Central memory CD4-positive, alpha-beta T cell (primary cell): Measurements from ENCODE around the gene HNRNPH1.
A peak's percentile ranks its signal among the peaks of the same experiment; 100 is the strongest.

ENCODE experiments used
- DNase-seq: peaks from one replicate; pipeline ENCODE4 v3.0.0; 2022

Gene HNRNPH1

DNA sequence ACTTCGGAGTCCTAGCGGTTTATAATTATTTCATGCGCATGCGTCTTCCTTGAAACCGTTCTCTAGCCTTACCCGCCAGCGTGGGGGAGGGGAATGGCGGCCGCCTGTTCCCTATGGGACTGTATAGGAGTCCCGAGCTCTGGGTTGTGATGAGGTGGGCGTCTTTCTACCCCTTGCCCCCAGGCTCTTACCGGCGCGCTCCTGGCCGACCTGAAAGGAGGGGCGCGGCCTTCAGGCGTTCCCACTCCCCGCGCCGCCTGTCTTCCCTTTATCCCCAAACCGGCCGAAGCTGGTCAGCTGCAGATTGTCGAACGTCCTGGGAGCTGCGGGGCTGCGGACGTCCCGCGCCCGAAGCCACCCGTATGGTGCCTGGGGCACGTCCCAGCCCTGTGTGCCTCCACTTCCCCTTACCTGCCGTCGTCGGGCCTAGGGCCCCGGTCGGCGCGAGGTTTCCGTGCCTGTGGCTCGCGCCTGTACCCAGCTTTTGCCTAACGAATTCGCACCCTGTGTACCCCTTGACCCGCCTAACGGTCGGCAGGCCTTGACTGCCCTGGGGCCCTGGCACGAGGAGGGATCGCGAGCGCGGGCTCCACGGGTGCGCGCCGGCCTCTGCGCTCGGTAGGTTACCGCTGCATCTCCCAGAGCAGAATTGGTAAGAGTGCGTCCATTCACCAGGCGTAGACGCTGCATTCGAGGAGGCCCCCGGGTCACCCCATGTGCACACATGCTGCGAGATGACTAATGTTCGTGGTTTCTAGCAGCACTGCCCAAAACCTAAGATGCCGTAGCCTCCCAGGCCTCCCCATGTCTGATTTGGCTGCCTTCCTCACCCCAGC, 653 bp upstream of the HNRNPH1 start:
- DNase-seq, result peak; percentile 37

DNA sequence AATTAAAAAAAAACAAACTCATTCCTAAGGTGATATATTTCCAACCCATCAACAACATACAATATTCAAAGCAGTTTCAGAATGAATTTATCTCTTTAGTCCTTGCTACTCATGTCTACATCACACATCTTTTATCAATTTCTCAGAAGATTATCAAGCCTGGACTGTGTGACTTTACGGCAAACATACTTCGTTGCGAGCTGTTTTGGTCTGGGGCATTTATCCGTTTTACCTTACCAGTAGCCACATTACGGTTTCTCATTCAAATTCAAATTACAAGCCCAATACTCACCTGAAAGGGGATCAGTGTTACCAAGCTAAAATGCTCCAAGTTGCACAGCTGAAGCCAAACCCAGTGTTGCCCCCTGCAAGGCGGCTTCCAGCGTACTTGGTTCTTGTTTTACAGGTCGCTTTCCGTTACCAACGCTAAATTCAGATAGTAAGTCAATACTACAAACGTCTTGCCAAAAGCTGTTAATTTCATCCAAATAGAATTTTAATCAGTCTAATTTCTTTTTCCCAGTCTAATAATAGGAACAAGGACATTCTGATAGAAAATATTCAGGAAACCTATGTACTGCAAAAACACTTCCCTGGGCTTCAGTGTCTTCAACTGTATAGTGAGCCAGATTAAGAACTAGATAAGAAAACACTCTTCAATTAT, 1.8 kb downstream of the HNRNPH1 start:
- DNase-seq, result no peak

DNA sequence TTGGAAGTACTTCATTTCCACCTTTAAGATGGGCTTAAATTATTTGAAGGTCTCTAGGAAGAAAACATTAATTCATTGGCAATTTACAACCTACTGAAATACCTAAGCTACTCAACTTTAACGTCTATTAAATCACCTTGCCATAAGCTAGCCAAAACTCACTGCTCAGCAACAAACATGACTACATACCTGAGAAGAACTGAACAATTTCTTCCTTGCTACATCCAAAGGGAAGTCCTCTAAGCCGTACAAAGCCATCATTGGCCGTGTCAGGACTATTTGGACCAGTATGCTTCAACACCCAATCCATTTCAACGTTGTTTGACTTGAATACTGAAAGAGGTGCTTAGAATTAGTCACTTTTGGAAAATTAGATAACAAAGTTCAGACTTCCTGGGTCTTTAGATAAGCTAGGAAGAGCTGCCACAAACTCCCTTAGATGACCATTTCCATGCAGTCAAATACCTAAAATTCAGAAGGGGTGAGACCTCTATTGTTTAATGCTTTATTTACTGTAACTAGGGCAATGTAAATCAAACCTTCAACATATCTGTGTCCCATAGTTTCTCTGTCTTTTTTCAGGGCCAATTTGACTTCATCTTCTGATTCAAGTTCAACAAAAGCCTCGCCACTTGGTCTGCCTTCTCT, 2.6 kb downstream of the HNRNPH1 start:
- no peak for DNase-seq

DNA sequence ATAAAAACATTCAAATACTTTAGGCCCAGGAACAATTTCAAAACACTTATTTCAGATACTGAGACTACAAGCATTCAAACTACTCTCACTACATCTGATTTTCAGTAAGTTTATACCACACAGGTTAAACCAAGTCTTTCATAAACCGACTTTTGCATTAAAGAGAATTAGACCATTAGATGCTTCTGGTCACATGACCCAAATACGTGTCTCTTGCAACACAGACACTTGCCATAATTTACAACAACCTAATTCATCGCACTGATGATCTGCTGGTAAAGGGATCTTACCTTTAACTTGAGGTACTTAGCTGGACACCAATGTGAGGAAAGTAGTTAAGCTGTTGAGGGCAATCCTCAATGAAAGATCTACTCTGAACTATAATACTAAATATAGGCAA, 3.2 kb downstream of the HNRNPH1 start:
- no peak for DNase-seq

DNA sequence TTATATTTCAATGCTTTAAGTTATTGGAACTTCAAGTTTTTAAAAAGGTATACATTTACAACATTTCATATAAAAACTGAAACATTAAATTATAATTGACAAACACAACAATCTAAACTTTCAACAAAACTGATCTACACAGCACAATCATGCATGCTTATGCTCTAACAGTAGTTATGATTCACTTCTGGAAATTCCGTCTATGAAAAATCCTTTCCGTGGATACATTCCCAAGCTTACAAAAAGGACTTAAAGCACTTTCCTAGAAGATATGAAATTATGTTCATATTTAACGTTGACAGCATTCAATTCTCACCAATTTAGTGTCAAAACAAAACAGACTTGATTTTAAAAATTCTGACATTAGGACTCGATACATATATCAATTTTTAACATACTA, 3.7 kb downstream of the HNRNPH1 start:
- no peak for DNase-seq

DNA sequence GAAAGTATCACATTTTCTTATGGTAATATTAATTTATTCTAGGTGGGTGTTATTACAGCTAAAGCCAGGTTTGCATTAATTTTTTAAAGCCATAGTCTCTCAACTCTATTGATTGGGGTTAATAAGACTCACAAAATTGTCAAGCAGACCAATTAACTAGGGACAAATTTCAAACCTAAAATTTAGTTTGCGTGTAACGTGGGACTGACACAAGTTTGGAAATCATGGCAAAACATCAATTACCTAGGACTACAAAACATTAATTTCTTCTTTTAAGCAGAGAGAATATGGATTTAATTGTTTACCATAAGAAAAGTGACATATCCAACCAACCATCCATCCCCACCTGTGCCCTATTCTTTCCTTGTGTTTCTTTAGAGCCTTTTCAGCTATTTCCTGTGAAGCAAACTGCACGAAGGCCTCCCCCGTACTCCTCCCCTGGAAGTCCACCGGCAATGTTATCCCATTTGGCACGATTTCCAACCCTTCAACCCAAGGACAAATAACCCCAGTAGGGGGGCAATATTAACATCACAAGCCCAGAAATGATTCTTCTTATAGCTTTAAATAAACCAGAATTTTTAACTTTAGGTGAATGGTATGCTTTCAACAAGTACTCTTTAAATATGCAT, 4.4 kb downstream of the HNRNPH1 start:
- DNase-seq, result no peak

DNA sequence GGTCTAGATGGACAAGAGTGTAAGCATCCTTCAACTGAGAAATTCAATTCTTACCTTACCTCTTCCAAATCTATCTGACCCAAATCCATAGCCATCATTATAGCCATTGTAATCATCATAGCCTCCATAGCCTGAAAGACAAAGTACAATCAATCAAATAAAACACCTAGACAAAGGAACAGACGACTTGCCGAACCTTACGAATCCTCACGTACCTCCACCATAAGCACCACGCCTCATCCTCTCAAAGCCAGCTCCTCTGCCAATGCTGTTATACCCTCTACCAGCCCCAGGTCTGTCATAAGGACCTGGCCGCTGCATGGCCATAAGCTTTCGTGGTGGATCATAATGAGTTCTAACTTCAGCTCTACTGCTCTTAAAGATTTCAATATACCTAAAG, 5.5 kb downstream of the HNRNPH1 start:
- DNase-seq, result no peak

DNA sequence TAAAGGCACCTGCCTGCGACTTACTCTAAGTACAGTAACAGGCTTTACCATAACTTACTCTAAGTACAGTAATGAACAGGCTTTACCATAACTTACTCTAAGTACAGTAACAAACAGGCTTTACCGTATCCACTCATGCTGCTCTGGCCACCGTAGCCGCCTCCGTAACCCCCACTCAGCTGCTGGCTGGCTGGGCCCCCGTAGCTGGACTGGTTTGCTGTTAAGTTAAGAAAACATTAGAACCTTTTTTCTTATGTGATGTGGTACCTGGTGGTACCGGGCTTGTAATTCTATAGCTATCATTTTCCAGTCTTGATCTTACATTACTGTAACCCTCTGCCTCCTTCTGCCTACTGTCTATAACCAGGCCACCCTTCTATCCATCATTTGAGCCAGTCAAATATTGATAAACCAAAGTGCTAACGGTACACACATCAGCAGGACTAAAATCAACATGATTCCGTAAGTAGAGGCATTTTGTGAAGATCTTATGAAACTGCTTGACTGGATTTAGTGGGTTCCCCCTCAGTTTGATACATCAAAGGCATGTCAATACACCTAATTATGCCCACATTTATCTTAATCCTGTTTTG, 7.4 kb downstream of the HNRNPH1 start:
- DNase-seq, result no peak

DNA sequence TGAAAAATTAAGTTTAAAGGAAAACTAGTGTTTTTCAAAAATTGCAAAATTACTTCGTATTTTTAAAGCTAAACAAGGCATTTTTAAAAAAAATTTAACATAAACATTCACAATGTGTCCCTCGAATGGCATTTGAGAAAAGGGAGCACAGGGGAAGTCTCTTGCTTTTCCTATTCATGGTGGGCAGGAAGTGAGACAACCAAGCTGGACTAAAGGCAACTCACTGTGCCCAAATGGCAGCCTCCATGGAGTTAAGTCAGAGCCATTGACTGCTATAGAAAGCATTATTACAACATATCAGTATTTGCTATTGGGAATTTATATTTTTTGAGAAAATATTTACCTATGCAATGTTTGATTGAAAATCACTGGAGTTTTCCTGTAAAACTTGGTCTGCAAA, 8.3 kb downstream of the HNRNPH1 start:
- DNase-seq, result no peak

DNA sequence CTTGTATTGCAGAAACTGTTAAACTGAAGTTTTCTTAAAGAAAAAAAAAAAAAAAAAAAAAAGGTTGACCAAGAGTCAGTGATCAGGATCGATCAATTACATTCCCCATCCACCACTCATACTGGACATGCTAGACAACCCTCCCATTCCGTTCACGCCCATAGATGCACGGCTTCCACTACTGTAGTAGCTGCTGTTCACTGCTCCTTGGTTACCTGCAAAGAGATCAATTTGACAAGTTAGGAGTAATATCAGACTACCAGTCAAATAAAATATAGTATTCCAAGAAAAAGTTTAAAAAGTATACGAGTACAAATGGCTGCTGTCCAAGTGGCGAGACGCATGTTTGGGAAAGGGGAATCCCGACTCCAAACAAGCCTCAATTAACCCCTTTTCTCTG, 8.7 kb downstream of the HNRNPH1 start:
- no peak for DNase-seq

DNA sequence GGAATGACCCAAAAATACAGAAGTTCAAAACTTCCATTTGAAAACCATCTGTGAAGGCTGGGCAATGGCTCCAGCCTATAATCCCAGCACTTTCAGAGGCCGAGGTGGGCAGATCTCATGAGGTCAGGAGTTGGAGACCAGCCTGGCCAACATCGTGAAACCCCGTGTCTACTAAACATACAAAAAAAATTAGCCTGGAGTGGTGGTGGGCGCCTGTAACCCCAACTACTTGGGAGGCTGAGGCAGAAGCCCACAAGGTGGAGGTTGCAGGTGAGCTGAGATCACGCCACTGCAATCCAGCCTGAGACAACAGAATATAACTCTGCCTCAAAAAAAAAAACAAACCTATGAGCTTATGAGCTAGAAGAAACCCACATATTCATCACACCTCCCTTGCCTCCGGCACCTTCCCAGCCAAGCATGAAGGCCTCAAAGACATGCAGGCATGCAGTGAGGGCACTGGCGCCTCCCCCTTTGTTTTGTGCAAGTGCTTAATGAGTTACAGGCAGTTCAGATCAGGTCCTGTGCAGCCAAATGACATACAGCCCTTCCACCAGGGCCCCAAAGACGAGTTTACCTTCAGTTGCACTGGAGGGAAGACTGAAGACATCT, 9.9 kb downstream of the HNRNPH1 start:
- no peak for DNase-seq

DNA sequence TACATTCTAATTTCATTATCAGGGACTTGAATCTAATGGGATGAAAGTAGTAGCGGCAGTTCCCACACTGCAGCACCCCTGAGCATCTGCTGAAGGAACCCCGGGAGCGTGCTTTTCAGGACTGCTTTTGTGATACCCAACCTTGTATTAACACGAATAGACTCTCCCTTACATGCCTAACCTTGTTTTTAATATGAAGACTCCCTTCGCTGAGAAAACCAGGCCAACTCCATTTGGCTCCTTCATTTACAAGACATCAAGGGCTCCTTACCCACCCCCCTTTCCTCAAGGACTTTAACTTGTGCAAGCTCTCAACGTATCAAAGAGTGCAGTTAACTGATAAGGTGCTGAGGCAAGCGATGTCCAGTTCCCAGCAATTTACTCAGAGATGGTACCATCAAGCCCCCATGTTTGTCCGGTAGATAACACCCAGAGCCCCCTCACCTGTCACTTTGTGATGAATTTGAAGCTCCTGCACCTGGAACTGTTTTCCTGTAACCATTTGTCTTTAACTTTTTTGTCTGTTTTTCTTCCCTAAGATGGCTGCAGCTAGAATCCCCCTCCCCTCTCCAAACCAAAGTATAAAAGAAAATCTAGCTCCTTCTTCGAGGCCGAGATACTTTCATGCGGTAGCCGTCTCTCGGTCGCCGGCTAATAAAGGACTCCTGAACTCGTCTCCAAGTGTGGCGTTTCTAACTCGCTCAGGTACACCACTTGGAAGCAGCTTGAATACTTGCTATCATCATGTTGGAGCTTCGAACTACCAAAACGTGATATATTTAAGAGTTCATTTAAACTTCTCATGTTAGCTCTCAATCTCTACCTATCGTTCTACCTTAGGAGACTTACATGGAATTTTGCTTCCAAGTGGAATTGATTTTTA, 10.7 kb downstream of the HNRNPH1 start:
- DNase-seq, result no peak

DNA sequence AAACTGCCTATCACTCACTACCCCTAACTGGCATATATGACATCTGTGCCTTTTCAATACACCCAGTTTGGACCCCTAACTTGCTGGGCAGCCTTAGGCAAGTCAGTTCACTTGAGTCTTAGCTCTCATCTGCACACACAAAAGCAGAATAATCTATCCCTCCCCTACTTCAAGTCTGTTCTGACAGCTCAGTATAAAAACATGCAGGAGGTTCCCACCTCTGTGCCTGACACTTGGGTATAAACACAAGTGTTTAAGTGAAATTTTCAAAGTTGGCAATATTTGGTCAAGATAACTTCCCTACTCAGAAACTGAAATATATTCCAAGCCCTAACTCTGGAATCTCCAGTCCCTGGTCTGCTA, 12.6 kb downstream of the HNRNPH1 start:
- no peak for DNase-seq

DNA sequence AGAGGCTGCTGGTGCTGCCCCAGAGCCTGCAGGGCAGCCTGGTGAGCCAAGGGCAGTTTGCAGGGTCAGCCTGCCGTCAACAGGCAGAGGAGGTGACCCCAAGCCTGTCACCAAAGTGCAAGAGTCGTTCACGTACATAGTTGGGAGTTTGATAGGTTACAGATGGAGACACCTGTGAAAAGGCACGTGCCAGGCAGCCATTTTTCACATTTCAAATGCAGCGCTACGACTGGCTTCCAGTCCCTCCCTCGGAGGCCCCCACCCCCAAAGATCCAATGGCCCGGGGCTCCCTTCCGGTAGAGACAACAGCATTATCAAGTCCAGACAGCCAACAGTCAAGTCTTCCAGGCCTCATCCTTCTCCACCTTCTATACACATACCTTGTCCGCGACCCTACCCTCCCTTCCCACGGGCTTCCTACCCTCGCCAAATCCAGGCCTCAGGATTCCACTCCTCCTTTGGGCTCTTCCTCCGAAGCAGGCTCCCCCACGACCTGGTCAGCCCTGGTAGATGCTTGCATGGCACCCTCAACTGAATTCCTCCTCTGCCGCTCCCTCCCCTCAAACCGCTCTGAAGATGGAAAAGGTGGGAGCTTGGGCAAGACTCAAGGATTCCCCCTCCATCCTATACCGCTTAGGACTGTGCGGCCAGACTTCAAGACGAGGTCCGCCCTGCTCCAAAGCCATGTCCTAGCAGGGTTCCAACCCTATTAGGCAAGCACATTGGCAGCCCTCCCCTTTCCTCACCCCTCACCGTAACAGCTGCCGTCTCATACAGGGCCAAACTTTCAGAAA, 13.2 kb downstream of the HNRNPH1 start:
- DNase-seq, result no peak

DNA sequence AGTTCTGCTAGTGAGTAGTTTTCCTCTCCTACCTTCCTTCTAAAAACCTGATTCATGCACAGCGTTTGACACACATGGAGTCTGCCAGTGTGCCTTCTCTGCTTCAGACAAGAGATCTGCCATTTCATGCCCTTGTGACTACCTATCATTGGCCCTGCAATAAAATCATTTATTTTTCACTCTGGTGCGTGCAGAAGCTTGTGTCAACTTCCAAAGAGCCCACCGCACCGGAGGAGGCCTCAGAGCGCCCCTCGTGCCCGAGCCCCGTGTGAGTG, 13.7 kb downstream of the HNRNPH1 start:
- no peak for DNase-seq

DNA sequence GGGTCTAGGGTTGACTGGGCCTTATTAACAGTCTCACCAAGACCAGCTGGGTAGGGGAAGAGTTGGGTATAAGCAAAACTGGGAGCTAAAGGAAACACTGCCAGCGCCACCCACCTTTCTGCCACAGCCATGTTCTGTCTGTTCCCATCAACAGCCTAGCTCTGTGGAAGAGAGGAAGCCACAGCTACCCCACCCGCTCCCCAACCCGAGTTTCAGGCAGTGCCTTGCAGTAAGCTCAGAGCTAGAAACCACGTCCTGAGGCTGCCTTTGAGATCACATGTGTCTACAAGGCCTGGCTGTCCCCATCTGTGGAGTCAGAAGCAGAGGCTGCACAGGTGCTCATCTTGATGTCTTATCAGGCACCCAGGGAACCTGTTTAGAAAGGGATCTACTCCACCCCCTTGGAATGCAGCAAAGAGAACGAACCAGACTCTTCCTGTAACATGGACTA, 15.3 kb downstream of the HNRNPH1 start:
- peak; percentile 44 for DNase-seq

DNA sequence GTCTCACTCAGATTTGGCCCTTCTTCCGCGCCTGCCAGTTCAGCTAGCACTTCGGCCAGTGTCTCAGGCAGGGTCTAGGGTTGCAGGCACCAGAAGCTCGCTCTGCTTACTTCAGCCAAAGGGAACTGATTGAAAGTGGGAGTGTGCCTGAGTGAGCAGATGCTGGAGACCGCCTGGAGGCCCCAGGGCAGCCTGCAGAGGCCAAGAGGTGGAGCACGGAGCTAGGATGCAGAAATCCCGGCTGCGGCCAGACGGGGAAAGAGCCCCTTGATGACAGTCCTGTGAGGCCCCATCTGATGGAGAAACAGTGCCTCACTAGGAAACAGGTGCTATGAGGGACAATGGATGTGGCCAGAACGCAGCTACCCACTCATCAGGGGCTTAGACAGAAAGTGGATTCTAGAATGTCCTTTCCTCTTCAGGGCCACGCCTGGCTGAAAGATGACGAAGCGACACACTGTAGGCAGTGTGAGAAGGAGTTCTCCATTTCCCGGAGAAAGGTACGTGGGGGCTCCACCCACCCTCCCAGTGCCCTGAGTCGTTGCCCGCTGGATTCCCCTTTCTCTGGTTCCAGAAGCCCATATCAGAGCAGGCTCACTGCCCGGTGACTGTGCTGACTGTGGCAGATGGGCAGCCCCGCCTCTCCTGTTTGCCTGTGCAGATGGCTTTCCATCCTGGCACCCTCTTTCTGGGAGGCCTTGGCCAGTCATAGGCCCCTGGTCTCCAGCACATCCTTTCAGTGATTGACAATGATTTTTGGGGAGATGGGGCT, 16.1 kb downstream of the HNRNPH1 start:
- DNase-seq, result no peak

DNA sequence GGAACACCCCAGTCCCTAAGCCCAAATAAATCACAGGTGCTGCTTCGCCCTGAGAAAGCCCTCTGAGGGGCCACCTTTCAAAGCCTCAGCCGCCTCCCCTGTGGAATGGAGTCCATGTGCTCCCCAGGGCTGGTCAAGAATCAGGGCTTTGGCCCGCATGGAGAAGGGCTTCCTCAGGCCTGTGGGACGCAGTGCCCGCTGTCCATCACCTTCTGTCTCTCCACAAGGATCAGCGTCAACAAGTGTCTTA, 16.6 kb downstream of the HNRNPH1 start:
- no peak for DNase-seq

DNA sequence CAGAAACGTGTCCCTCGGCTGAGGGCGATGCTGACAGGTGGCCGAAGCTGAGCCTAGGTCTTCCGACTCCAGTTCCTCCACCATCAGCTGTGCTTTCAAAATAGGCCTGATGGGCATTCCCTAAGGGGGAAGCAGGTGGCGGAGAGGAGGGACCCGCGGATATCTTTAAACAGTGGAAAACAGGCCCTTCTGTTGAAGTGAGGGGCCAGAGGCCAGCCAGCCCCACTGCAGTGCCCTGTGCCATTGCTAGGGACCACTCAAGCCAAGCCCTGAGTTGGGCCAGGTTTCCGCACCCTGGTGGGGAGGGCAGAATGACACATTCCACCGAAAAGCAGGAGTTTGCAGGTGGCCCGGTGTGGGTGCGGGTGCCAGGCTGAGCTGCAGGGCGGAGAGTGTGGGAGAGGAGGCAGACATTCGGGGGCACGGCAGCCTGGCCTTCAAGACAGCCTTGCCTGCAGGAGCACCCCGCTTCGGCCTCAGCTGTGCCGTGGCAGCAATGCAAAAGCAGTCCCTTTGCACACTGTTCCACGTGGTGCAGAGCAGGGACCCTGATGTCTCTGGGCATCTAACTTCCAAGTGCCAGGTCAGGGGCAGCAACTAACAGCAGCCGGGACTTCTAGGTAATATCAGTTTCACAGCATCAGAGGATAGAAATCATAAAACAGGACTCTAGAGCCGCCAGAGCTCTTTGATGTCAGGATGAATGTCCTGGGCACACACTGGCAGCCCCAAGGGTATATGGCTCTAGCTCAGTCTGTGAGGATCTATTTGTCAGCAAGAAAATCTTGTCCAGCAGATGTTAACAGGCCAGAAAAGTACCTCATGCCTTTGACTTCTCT, 17.2 kb downstream of the HNRNPH1 start:
- DNase-seq, result no peak
